ENCODE measurements around the gene TDP1. TPM values are rescaled to one million over a fixed set of nuclear protein-coding genes. Genes with fewer than 3 reads are reported as not detected.

The TDP1 gene
- total RNA-seq, 2 experiments from 2014 or later, result 78.0 to 82.1 TPM

DNA sequence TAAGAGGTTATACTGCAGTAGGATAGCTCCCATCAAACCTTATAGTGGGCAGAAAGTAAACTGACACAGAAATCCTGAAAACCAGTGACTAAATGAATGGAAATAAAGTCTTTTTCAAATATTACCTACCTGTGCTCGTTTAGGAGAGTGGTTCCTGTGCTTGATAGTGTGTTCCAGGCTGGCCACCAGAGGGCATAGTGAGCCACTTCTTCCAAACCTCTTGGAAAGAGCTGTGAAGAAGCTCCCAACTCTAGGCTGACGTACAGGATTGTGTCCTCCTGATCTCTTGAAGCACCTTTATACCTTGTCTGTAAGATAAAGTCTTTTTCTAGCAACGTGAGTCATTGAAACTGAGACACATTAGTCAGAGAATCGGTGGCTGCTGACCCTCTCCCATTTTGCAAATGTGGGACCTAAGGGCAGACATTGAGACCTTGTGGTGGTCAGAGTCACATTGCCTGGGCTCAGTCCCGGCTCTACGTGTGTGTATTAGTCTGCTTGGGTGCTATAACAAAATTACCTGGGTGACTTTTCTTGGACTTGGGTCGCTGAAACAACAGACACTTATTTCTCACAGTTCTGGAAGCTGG is 17.6 kb downstream of the TDP1 start:
- Mint-ChIP-seq H3K4me1 (peaks cover 1% of the 10 kb centered on the region), H3K27me3 (no peaks in the 10 kb centered on the region), H3K9me3 (no peaks in the 10 kb centered on the region), H3K4me3 (no peak overlapping the region), H3K27ac (no peak overlapping the region), H3K36me3 (ENCODE audit: low read depth) (peaks cover 54% of the 10 kb centered on the region)
- peak; percentile 65 for DNase-seq
- CTCF ChIA-PET, result interaction anchor here (0.6 to 7.5 kb wide), 24 partner anchors 8 to 443 kb away, joined by 3 to 125 read pairs (median 4); partner anchors contain the start of genes EFCAB11, PSMC1 and TDP1
- POLR2A ChIA-PET, result interaction anchor here (1.3 to 5.4 kb wide), 4 partner anchors 9 to 18 kb away, joined by 3 to 33 read pairs (median 12); partner anchors contain the start of genes EFCAB11 and TDP1

DNA sequence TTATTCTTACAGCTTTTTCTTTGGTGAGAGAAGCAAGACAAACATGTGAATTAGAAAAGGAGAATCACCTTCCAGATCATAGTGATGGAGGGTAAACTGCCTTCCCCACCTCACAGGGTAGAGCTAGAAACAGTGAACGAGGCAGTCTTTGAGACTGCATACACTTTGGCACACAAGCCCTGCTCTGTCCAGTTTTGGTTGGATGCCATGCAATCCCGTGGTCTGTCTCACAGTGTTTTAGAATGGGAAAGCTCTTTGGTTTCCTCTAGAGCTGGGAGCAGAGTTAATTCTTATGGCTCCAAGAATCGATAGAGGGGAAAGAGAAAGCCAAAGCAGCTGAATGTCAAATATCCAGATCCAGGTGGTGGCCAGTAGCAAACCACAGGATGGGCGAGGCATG is 21.9 kb downstream of the TDP1 start:
- ChIA-PET CTCF (interaction anchor here (1.6 to 7.5 kb wide), 3 partner anchors 8 to 38 kb away, joined by 3 to 125 read pairs (median 10); partner anchors contain the start of genes EFCAB11 and TDP1), POLR2A (interaction anchor here (0.9 kb wide), 1 partner anchor 12 kb away, joined by 3 read pairs; no protein-coding TSS in a partner anchor)
- no peaks in the 10 kb centered on the region for H3K9me3 Mint-ChIP-seq

DNA sequence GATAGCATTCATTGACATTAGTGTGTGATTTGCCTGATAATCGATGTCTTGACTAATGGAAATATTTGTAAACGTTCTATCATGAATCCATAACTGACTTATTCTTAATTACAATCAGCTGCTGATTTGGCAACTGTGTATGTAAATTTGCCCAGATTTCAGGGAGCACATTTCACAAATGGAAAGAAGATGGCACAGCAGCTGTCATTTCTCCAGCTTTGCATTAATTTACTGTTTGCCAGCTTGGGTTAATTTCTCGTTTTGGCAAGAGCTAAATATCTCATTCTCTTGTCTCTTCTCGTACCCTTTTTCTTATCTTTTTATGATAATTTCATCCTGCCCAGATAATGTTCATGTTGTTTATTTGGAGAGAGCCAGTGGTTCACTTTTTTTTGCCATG is 22.9 kb downstream of the TDP1 start:
- no peaks in the 10 kb centered on the region for H3K9me3 Mint-ChIP-seq
- no peaks in the 10 kb centered on the region for H3K27me3 Mint-ChIP-seq
- no peaks in the 10 kb centered on the region for H3K4me1 Mint-ChIP-seq
- ChIA-PET CTCF (interaction anchor here (1.5 kb wide), 1 partner anchor 255 kb away, joined by 3 read pairs; no protein-coding TSS in a partner anchor), POLR2A (interaction anchor here (0.6 kb wide), 1 partner anchor 8 kb away, joined by 3 read pairs; no protein-coding TSS in a partner anchor)
- H3K4me3 Mint-ChIP-seq, result no peak overlapping the region
- peaks cover 57% of the 10 kb centered on the region for H3K36me3 Mint-ChIP-seq (ENCODE audit: low read depth)
- no peak overlapping the region for H3K27ac Mint-ChIP-seq
- no peak for DNase-seq

More for the DNA sequence above, 21.9 kb downstream of the TDP1 start:
- H3K4me3 Mint-ChIP-seq, result no peak overlapping the region
- no peaks in the 10 kb centered on the region for H3K27me3 Mint-ChIP-seq
- no peak overlapping the region for H3K27ac Mint-ChIP-seq
- DNase-seq, result no peak
- no peaks in the 10 kb centered on the region for H3K4me1 Mint-ChIP-seq
- H3K36me3 Mint-ChIP-seq (ENCODE audit: low read depth), result peaks cover 56% of the 10 kb centered on the region

DNA sequence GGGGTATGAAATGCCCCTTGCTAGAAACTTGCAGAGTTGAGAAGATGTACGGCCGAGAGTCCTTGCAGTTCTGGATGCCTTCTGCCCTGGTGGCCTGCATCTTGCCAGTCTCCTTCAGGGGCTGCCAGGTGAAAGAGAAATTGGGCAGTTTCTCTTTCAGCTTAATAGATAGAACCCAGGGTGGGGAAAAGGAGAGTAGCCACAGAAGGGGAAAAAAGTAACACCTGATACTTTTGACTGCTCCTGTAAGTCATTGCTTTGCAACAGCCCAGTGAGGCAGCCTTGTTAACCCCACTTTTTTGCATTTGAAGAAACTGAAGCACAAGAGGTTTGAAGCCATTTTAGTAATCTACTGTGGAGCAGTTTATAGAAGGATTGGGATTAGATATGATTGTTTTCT is 27.6 kb downstream of the TDP1 start:
- no peak for DNase-seq
- Mint-ChIP-seq H3K27ac (no peak overlapping the region), H3K4me1 (no peaks in the 10 kb centered on the region), H3K9me3 (no peaks in the 10 kb centered on the region), H3K36me3 (ENCODE audit: low read depth) (peaks cover 60% of the 10 kb centered on the region), H3K4me3 (no peak overlapping the region), H3K27me3 (no peaks in the 10 kb centered on the region)
- CTCF ChIA-PET, result interaction anchor here (1.6 to 1.8 kb wide), 2 partner anchors 10 to 252 kb away, joined by 5 to 8 read pairs; no protein-coding TSS in a partner anchor
- POLR2A ChIA-PET, result interaction anchor here (1.9 kb wide), 1 partner anchor 10 kb away, joined by 8 read pairs; no protein-coding TSS in a partner anchor

DNA sequence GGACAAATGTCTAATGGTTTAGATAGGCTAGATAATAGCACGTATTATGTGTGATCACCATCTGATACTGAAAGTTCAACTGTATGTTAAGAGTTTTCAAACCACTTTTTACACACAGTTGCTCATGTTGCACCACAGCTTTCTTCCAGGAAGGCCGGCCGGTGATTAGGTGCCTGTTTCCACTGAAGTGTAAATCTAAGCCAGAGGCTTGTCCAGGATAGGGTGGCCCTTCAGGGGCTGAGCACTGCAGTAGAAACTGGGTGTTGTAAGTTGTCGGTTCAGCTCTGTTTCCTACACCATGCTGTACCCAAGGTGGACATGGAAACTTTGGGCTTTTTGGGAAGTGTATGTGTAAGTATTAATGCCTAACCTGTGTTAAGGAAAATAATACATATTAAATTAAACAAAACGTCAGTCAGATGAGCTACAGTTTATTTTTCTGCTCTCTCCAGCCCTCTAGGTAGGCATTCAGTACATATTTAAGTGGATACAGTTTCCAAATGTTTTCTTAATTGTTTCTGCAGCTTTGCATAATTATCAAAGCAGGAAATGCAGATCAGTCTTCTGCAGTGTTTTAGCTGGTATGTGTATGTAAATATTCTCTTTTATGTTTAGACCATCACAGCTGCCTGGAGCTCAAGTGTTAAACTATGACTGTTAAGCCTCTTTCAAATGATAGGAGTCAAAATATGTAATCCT is 30.9 kb downstream of the TDP1 start:
- no peaks in the 10 kb centered on the region for H3K27me3 Mint-ChIP-seq
- H3K4me1 Mint-ChIP-seq, result no peaks in the 10 kb centered on the region
- H3K4me3 Mint-ChIP-seq, result no peak overlapping the region
- no peak for DNase-seq
- ChIA-PET POLR2A (interaction anchor here (1.5 kb wide), 1 partner anchor 30 kb away, joined by 3 read pairs; no protein-coding TSS in a partner anchor), CTCF (interaction anchor here (3.6 kb wide), 1 partner anchor 13 kb away, joined by 13 read pairs; no protein-coding TSS in a partner anchor)
- peaks cover 64% of the 10 kb centered on the region for H3K36me3 Mint-ChIP-seq (ENCODE audit: low read depth)
- no peak overlapping the region for H3K27ac Mint-ChIP-seq
- H3K9me3 Mint-ChIP-seq, result no peaks in the 10 kb centered on the region

DNA sequence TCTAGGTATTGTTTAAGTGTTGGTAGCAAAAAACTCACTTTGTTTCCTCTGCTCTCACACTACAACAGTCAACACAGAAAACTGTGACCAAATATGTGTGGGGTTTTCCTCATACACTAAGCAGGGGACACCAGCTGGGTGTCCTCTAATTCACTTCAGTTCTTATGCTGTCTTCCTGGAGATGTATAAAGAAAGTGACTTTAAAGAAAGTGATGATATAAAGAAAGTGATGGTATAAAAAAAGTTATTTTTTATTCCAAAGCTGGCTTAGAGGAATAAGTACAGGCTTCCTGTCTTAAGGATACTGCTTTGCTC is 31.4 kb downstream of the TDP1 start:
- Mint-ChIP-seq H3K27me3 (no peaks in the 10 kb centered on the region), H3K9me3 (no peaks in the 10 kb centered on the region), H3K4me3 (no peak overlapping the region), H3K27ac (no peak overlapping the region), H3K4me1 (no peaks in the 10 kb centered on the region), H3K36me3 (ENCODE audit: low read depth) (peaks cover 60% of the 10 kb centered on the region)
- DNase-seq, result no peak
- ChIA-PET CTCF (interaction anchor here (3.6 kb wide), 1 partner anchor 13 kb away, joined by 13 read pairs; no protein-coding TSS in a partner anchor), POLR2A (interaction anchor here (1.5 kb wide), 1 partner anchor 31 kb away, joined by 3 read pairs; no protein-coding TSS in a partner anchor)

DNA sequence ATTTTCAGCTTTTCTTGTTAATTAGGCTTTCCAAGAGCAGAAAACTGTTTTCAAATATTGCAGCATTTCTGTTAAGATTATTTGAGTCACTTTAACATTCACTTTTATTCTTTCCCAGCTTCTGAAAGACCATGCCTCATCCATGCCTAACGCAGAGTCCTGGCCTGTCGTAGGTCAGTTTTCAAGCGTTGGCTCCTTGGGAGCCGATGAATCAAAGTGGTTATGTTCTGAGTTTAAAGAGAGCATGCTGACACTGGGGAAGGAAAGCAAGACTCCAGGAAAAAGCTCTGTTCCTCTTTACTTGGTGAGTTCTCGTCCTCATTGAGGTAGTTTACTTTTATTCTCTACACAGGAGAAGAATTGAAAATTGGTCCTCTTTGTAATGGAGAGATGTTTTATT is 33.1 kb downstream of the TDP1 start:
- H3K4me3 Mint-ChIP-seq, result no peak overlapping the region
- H3K36me3 Mint-ChIP-seq (ENCODE audit: low read depth), result peaks cover 53% of the 10 kb centered on the region
- H3K27me3 Mint-ChIP-seq, result no peaks in the 10 kb centered on the region
- ChIA-PET POLR2A (no interaction called here), CTCF (interaction anchor here (1.0 to 2.3 kb wide), 3 partner anchors 15 to 247 kb away, joined by 3 to 6 read pairs (median 4); no protein-coding TSS in a partner anchor)
- no peaks in the 10 kb centered on the region for H3K4me1 Mint-ChIP-seq
- no peak overlapping the region for H3K27ac Mint-ChIP-seq
- H3K9me3 Mint-ChIP-seq, result no peaks in the 10 kb centered on the region
- no peak for DNase-seq

DNA sequence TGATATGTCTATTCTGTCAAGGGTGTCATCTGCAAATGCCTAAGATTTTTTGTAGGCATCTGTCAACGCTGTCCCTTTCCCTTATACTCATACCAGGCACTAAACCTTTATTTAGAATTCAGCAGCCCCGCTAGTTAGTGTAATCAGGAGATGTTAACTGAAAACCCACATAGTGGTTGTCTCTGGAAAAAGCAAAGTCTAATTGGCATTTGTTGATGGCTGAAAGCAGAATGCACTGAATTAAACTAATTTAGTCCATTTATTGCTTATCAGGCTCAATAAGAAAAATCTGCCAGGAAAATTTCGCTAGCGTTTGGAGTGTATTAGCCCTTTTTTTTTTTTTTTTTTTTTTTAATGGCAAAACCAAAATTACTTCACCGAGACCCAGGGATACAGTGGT is 34.5 kb downstream of the TDP1 start:
- DNase-seq, result no peak
- POLR2A ChIA-PET, result interaction anchor here (1.0 kb wide), 1 partner anchor 13 kb away, joined by 3 read pairs; no protein-coding TSS in a partner anchor
- Mint-ChIP-seq H3K27ac (no peak overlapping the region), H3K9me3 (no peaks in the 10 kb centered on the region), H3K4me3 (no peak overlapping the region), H3K27me3 (no peaks in the 10 kb centered on the region), H3K36me3 (ENCODE audit: low read depth) (peaks cover 58% of the 10 kb centered on the region), H3K4me1 (no peaks in the 10 kb centered on the region)
- CTCF ChIA-PET, result interaction anchor here (1.0 to 2.3 kb wide), 2 partner anchors 16 to 246 kb away, joined by 3 to 6 read pairs; no protein-coding TSS in a partner anchor

DNA sequence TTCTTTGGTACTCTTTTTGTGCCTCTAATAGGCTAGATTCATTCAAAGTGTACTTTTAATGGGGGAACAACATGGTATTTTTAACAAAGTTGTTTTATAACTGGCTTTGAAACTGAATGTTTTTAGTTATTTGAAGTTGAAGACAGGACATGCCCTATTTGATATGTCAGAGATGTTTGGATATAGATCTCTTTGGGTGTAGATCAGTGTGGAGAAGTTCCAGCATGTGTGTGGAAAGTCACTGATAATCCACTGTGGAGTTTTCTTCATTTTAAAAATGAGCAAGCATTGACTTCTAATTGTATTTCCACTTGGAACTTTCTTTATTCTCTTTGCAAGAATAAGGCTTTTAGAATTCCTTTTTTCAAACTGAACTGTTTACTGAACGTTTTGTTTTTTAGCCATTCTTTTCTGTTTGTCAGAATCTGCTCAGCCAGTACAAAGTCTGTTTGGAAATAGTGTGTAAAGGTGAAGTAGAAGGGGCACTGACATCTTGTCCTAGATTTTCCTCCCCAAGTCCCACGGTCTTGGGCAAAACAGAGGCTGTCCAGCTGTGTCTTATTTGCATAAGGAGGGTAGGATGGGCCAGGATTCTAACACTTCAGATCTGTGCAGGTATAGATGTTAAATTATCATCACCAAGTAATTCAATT is 35.0 kb downstream of the TDP1 start:
- peaks cover 61% of the 10 kb centered on the region for H3K36me3 Mint-ChIP-seq (ENCODE audit: low read depth)
- POLR2A ChIA-PET, result interaction anchor here (1.1 kb wide), 1 partner anchor 9 kb away, joined by 3 read pairs; no protein-coding TSS in a partner anchor
- DNase-seq, result no peak

DNA sequence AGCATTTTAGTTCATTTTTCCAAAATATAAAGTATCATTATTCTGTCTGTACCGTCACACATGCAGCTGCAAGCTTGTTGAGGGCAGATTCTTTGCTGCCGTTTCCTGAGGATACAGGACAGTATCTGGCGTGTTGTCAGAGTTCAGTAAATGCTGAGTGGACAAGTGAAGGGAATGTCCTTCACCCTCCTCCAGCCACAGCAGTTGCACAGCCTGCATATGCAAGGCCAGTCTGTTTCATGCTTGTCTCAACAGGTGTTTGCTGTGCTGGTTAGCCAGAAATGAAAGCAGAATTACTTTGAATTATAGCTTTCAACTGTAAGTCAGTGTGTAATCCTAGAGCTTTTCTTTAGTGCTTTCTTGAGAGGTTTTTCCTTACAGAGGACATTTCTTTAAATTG is 36.5 kb downstream of the TDP1 start:
- Mint-ChIP-seq H3K9me3 (no peaks in the 10 kb centered on the region), H3K36me3 (ENCODE audit: low read depth) (peaks cover 58% of the 10 kb centered on the region), H3K4me3 (no peak overlapping the region), H3K27ac (no peak overlapping the region), H3K4me1 (no peaks in the 10 kb centered on the region), H3K27me3 (no peaks in the 10 kb centered on the region)
- ChIA-PET CTCF (interaction anchor here (0.8 to 1.2 kb wide), 2 partner anchors 19 to 67 kb away, joined by 4 read pairs; no protein-coding TSS in a partner anchor), POLR2A (no interaction called here)
- DNase-seq, result no peak

More for the DNA sequence above, 35.0 kb downstream of the TDP1 start:
- CTCF ChIA-PET, result no interaction called here
- Mint-ChIP-seq H3K9me3 (no peaks in the 10 kb centered on the region), H3K4me1 (no peaks in the 10 kb centered on the region), H3K27ac (no peak overlapping the region), H3K4me3 (no peak overlapping the region), H3K27me3 (no peaks in the 10 kb centered on the region)

DNA sequence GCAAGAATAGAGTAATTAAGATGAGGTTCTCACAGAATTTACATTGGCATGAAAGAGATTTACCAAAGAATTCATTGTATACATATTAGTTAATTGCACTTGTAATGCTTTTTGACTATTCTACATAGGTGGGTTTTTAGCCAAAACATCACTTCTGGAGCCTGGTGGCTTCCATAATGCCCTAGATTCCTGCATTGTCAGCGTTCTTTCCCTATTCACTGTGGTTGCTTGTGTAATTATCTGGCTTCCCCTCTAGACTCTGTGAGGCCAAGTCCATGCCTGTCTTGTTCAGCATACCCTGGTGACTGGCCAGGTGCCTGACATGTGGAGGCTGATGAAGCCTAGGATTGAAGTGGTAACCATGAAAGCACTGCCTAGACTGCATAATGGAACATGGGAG is 41.2 kb downstream of the TDP1 start:
- POLR2A ChIA-PET, result no interaction called here
- H3K4me3 Mint-ChIP-seq, result no peak overlapping the region
- peaks cover 62% of the 10 kb centered on the region for H3K36me3 Mint-ChIP-seq (ENCODE audit: low read depth)
- CTCF ChIA-PET, result no interaction called here
- no peaks in the 10 kb centered on the region for H3K27me3 Mint-ChIP-seq
- H3K4me1 Mint-ChIP-seq, result no peaks in the 10 kb centered on the region
- H3K9me3 Mint-ChIP-seq, result no peaks in the 10 kb centered on the region
- DNase-seq, result no peak
- H3K27ac Mint-ChIP-seq, result no peak overlapping the region

DNA sequence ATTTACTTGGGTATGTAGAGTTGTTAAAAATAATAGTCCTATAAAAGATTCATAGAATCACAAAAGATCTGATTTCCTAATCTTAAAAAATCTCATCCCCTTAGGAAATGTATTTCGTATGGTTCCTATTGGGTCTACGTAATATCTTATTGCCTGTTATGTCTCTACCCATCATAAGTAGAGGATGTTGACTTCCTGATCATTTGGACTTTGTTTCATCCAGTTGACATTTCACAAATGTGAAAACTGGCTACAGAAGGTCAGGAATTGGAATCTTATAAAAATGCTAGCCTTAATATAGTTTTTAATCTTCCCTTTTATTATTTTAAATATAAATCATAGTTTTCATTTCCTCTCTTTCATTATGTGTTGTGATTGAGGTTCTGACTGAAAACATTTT is 45.2 kb downstream of the TDP1 start:
- Mint-ChIP-seq H3K27me3 (no peaks in the 10 kb centered on the region), H3K27ac (no peak overlapping the region), H3K4me3 (no peak overlapping the region), H3K4me1 (peaks cover 19% of the 10 kb centered on the region), H3K36me3 (ENCODE audit: low read depth) (peaks cover 72% of the 10 kb centered on the region), H3K9me3 (no peaks in the 10 kb centered on the region)
- DNase-seq, result no peak
- POLR2A ChIA-PET, result interaction anchor here (1.4 kb wide), 1 partner anchor 11 kb away, joined by 4 read pairs; no protein-coding TSS in a partner anchor
- CTCF ChIA-PET, result no interaction called here

Measured in activated CD4-positive, alpha-beta memory T cell treated with anti-CD3 and anti-CD28 coated beads, Interleukin-2, amount 10 ng/mL, durations not matched to agents 7 days and 5 days (primary cell).